Measurements from ENCODE around the gene SIL1. TPM values are rescaled to one million over a fixed set of nuclear protein-coding genes. Genes with fewer than 3 reads are reported as not detected.

Gene SIL1
- total and polyA plus RNA-seq, 2 of the 4 experiments (the other 2 are of a cell fraction), result 56.1 to 66.0 TPM

DNA sequence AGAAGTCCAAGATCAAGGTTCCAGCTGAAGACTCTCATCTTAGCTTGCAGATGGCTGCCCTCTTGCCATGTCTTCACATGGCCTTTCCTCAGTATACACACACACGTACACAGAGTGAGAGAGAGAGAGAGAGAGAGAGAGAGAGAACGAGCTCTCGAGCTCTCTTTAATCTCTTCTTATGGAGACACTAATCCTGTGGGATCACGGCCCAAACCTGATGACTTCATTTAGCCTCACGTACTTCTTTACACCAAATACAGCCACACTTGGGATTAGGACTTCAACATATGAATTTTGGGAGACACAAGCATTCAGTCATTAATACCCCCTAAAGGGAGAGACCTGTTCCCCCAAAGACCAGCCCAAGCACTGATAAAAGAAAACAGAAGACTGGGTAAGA, 42.8 kb downstream of the SIL1 start:
- CTCF ChIA-PET, result no interaction called here
- Histone ChIP-seq H2BK20ac (ENCODE audit: low read depth, low read length) (no peak overlapping the region), H2BK15ac (ENCODE audit: low read depth, low read length) (no peak overlapping the region), H3K27ac (ENCODE audit: insufficient read depth, low read length) (no peak overlapping the region), H4K5ac (ENCODE audit: low read depth, low read length) (no peak overlapping the region), H2AK9ac (replicated peaks; ENCODE audit: low read depth, low read length, poor library complexity) (no peak overlapping the region), H3K79me1 (ENCODE audit: low read depth in 1 of 2, low read length in 2 of 2) (peaks cover 10 to 17% of the 10 kb centered on the region in 2 experiments; a peak in 2 of 4 replicates), H3K36me3 (ENCODE audit: control insufficient read depth, insufficient read depth, low read length) (0 out of 2 replicates have a peak, but pooled peaks cover 1% of the 10 kb centered on the region), H3K4ac (ENCODE audit: low read depth, low read length) (no peak overlapping the region), H4K20me1 (ENCODE audit: insufficient read depth, low read length) (peaks cover 3% of the 10 kb centered on the region; the same call in 1 of the 2 replicates), H3K14ac (replicated peaks; ENCODE audit: low read depth, low read length) (no peak overlapping the region), H3K27me3 (ENCODE audit: control insufficient read depth, insufficient read depth, low read length) (no peaks in the 10 kb centered on the region), H2BK5ac (ENCODE audit: low read depth, low read length, poor library complexity, severe bottlenecking) (no peak overlapping the region), H2AK5ac (ENCODE audit: low read depth, low read length) (no peak overlapping the region), H2BK120ac (ENCODE audit: low read depth, low read length) (no peak overlapping the region), H3K4me1 (ENCODE audit: control insufficient read depth, insufficient read depth, low read length) (peaks cover under 1% of the 10 kb centered on the region), H3K18ac (ENCODE audit: low read depth, low read length) (no peak overlapping the region), H4K8ac (ENCODE audit: low read depth in 2 of 2, low read length in 2 of 2) (no peak overlapping the region), H3K4me2 (ENCODE audit: low read depth, low read length) (no peak overlapping the region), H3K9me3 (ENCODE audit: control insufficient read depth, insufficient read depth, low read length) (peaks cover 2% of the 10 kb centered on the region; the same call in 1 of the 2 replicates), H4K91ac (ENCODE audit: insufficient read depth, low read depth, low read length) (no peak overlapping the region), H3K56ac (ENCODE audit: extremely low read depth, insufficient read depth, low read length) (no peak overlapping the region), H3K23ac (ENCODE audit: low read depth, low read length) (no peak overlapping the region), H3K9me1 (ENCODE audit: insufficient read depth, low read length) (no peaks in the 10 kb centered on the region; the same call in 1 of the 2 replicates), H3K4me3 (ENCODE audit: insufficient read depth, low read depth, low read length) (no peak overlapping the region), H3K9ac (ENCODE audit: low read depth, low read length) (no peak overlapping the region), H2AFZ (replicated peaks; ENCODE audit: low read length, poor library complexity) (no peak overlapping the region)
- in situ Hi-C loops (cut with MboI; ENCODE audit: low sequenced_read_pairs), result no loop called here
- POLR2A ChIA-PET (ENCODE audit: unreplicated experiment), result no interaction called here
- intact Hi-C loops (cut with micrococcal nuclease), result loop anchor here (10.0 kb wide), 1 partner anchor 511 kb away; no protein-coding TSS in a partner anchor
- BruUV-seq (replicated peaks), result no TSS peak
- ATAC-seq (ENCODE audit: low read depth) (no peak), DNase-seq (no peak)
- WGBS, 2 experiments (ENCODE audit: extremely low coverage in 2 of 2, insufficient read length in 1 of 2), result no CpG with 5 or more reads among the region's 5 CpGs
- TF ChIP-seq CEBPB (IDR thresholded peaks at IDR 0.05; ENCODE audit: low read depth, low read length) (no peak), RFX5 (IDR thresholded peaks at IDR 0.05; ENCODE audit: low read depth, low read length) (no peak), RCOR1 (IDR thresholded peaks at IDR 0.05; ENCODE audit: insufficient replicate concordance, low read length) (no peak)
- TF ChIP-seq, protein P1, sequence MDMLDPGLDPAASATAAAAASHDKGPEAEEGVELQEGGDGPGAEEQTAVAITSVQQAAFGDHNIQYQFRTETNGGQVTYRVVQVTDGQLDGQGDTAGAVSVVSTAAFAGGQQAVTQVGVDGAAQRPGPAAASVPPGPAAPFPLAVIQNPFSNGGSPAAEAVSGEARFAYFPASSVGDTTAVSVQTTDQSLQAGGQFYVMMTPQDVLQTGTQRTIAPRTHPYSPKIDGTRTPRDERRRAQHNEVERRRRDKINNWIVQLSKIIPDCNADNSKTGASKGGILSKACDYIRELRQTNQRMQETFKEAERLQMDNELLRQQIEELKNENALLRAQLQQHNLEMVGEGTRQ (IDR thresholded peaks at IDR 0.05; ENCODE audit: low read depth, low read length), result no peak
- dilution Hi-C loops (cut with HindIII; ENCODE audit: low sequenced_read_pairs, unreplicated experiment), result no loop called here
